K562 (cell line): ENCODE results near the gene LMNTD2. TPM values are rescaled to one million over a fixed set of nuclear protein-coding genes. Genes with fewer than 3 reads are reported as not detected.

Experiments
- BCL6 ChIP-seq: fragments of 250-450 bp; sonication (Bioruptor Pico); IDR thresholded peaks from 2 replicates; pipeline ENCODE4 v1.4.0; 2020
- BRF1 ChIP-seq: IDR thresholded peaks from 3 replicates; pipeline ENCODE4 v1.6.1; 2011; ENCODE audit warnings: borderline replicate concordance, mild to moderate bottlenecking; ENCODE audit not compliant: insufficient read length; ENCODE audit errors: extremely low read depth
- CEBPB ChIP-seq: fragments of 450-650 bp; IDR thresholded peaks from 2 replicates; pipeline ENCODE4 v1.6.1; 2016; ENCODE audit warnings: missing genetic modification characterization, missing compliant biosample characterization
- FIP1L1 ChIP-seq: fragments of 200-400 bp; formaldehyde crosslinking; IDR thresholded peaks from 2 replicates; pipeline ENCODE4 v1.6.1; 2018; ENCODE audit warnings: mild to moderate bottlenecking, low read depth, low read length; ENCODE audit not compliant: poor library complexity, severe bottlenecking
- JUN ChIP-seq, 2 experiments: sonication (generic) in 1 of 2; formaldehyde crosslinking in 1 of 2; IDR thresholded peaks; 2 replicates each; pipeline versions ENCODE4 v1.6.1 to v1.8.0; 2012 to 2022; ENCODE audit warnings: borderline replicate concordance in 2 of 2, mild to moderate bottlenecking in 2 of 2, improper control_type of control experiment in 1 of 2, low read depth in 1 of 2, low read length in 1 of 2, missing genetic modification reagents in 1 of 2
- PHF8 ChIP-seq: fragments of 200-600 bp; sonication (generic); IDR thresholded peaks from 2 replicates; pipeline ENCODE4 v1.6.1; 2012; ENCODE audit warnings: mixed run types, mild to moderate bottlenecking, inconsistent platforms, low read length, moderate library complexity, borderline replicate concordance
- RBFOX2 ChIP-seq: fragments of 200-400 bp; formaldehyde crosslinking; IDR thresholded peaks from 2 replicates; pipeline ENCODE4 v1.6.1; 2017; ENCODE audit warnings: low read depth, mild to moderate bottlenecking, low read length, moderate library complexity
- TAF1 ChIP-seq: IDR thresholded peaks from 2 replicates; pipeline ENCODE4 v1.6.1; 2011; ENCODE audit warnings: mild to moderate bottlenecking, low read length, moderate library complexity; ENCODE audit not compliant: insufficient read depth, control insufficient read depth, severe bottlenecking; ENCODE audit errors: extremely low read depth
- ZNF431 ChIP-seq: sonication (generic); formaldehyde crosslinking; IDR thresholded peaks from 2 replicates; pipeline ENCODE4 v1.8.0; 2022; ENCODE audit warnings: mild to moderate bottlenecking, missing genetic modification reagents
- ZNF780A ChIP-seq: fragments of 250-450 bp; sonication (Bioruptor Pico); IDR thresholded peaks from 2 replicates; pipeline ENCODE4 v1.5.0; 2021; ENCODE audit warnings: mild to moderate bottlenecking
- polyA plus RNA-seq, 8 experiments: library from polyadenylated mRNA; depleted of rRNA in 4 of 8; stranded (reverse) in 5 of 8; unstranded in 3 of 8; fragments of >200 nt; fragmentation: Nextera tagmentation in 2 of 8; fragmentation: Illumina TruSeq in 1 of 8; extraction: Ambion mirVana in 2 of 8; extraction: Trizol in 1 of 8; gene quantifications; 2 replicates each; pipeline versions ENCODE4 v1.2.1 to v1.2.3, GENCODE V29; 2011 to 2014; ENCODE audit warnings: inconsistent platforms in 1 of 8, missing spikeins in 1 of 8
- total RNA-seq, 7 experiments: library from RNA; depleted of rRNA in 6 of 7; stranded (reverse); fragments of >200 nt in 6 of 7; fragmentation: Illumina TruSeq in 2 of 7; extraction: Trizol in 2 of 7; gene quantifications; 2 replicates each; pipeline versions ENCODE4 v1.2.1 to v1.2.3, GENCODE V29; 2011 to 2021; ENCODE audit warnings: low replicate concordance in 1 of 7
- TF ChIP-seq, protein P1 (sequence below): sonication (generic); formaldehyde crosslinking; IDR thresholded peaks from 2 replicates; pipeline ENCODE4 v1.8.0; 2022; ENCODE audit warnings: mild to moderate bottlenecking, missing genetic modification reagents
- TF ChIP-seq, protein P2 (sequence below), 2 experiments: fragments of 450-650 bp in 1 of 2; sonication (generic) in 1 of 2; formaldehyde crosslinking in 1 of 2; IDR thresholded peaks in 1 of 2; conservative IDR thresholded peaks in 1 of 2; 2 replicates each; pipeline versions ENCODE4 v1.6.1 to v1.8.1; 2016 to 2023; ENCODE audit warnings: mild to moderate bottlenecking in 2 of 2, moderate library complexity in 2 of 2, inconsistent platforms in 1 of 2, missing genetic modification reagents in 1 of 2
- TF ChIP-seq, protein P3 (sequence below): sonication (generic); formaldehyde crosslinking; IDR thresholded peaks from 2 replicates; pipeline ENCODE4 v1.8.0; 2023; ENCODE audit warnings: mild to moderate bottlenecking, missing genetic modification reagents
- TF ChIP-seq, protein P4 (sequence below), 2 experiments: fragments of 250-450 bp in 1 of 2; fragments of 450-650 bp in 1 of 2; sonication (Bioruptor Pico) in 1 of 2; IDR thresholded peaks; 2 replicates each; pipeline versions ENCODE4 v1.6.1 to v1.8.0; 2016 to 2021; ENCODE audit warnings: mild to moderate bottlenecking in 2 of 2, moderate library complexity in 2 of 2, missing compliant biosample characterization in 1 of 2, missing genetic modification characterization in 1 of 2

The LMNTD2 gene
- total and polyA plus RNA-seq, 9 of the 15 experiments (the other 6 are each of a cell fraction or from before 2014, with no cell fraction given), result 0.48 to 4.2 (median 1.5) TPM; not detected in 3

- TF ChIP-seq, protein P1, sequence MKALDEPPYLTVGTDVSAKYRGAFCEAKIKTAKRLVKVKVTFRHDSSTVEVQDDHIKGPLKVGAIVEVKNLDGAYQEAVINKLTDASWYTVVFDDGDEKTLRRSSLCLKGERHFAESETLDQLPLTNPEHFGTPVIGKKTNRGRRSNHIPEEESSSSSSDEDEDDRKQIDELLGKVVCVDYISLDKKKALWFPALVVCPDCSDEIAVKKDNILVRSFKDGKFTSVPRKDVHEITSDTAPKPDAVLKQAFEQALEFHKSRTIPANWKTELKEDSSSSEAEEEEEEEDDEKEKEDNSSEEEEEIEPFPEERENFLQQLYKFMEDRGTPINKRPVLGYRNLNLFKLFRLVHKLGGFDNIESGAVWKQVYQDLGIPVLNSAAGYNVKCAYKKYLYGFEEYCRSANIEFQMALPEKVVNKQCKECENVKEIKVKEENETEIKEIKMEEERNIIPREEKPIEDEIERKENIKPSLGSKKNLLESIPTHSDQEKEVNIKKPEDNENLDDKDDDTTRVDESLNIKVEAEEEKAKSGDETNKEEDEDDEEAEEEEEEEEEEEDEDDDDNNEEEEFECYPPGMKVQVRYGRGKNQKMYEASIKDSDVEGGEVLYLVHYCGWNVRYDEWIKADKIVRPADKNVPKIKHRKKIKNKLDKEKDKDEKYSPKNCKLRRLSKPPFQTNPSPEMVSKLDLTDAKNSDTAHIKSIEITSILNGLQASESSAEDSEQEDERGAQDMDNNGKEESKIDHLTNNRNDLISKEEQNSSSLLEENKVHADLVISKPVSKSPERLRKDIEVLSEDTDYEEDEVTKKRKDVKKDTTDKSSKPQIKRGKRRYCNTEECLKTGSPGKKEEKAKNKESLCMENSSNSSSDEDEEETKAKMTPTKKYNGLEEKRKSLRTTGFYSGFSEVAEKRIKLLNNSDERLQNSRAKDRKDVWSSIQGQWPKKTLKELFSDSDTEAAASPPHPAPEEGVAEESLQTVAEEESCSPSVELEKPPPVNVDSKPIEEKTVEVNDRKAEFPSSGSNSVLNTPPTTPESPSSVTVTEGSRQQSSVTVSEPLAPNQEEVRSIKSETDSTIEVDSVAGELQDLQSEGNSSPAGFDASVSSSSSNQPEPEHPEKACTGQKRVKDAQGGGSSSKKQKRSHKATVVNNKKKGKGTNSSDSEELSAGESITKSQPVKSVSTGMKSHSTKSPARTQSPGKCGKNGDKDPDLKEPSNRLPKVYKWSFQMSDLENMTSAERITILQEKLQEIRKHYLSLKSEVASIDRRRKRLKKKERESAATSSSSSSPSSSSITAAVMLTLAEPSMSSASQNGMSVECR (CRISPR knock-in tag), result 0 out of 2 replicates have a peak, but pooled peaks have one; percentile 6
- TF ChIP-seq ZNF780A (CRISPR knock-in tag) (no peak), ZNF431 (CRISPR knock-in tag) (no peak), BRF1 (no peak), RBFOX2 (peak; percentile 83), FIP1L1 (peak; percentile 67), JUN (IDR thresholded peaks at IDR 0.05; ENCODE audit: borderline replicate concordance, low read depth, low read length) (no peak), JUN (CRISPR knock-in tag; IDR thresholded peaks at IDR 0.05; ENCODE audit: borderline replicate concordance) (no peak), BCL6 (no peak), PHF8 (peak; percentile 89; the same call in 1 of the 2 replicates), TAF1 (peak; percentile 68), CEBPB (tag) (no peak)
- TF ChIP-seq, protein P2, sequence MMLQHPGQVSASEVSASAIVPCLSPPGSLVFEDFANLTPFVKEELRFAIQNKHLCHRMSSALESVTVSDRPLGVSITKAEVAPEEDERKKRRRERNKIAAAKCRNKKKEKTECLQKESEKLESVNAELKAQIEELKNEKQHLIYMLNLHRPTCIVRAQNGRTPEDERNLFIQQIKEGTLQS (IDR thresholded peaks at IDR 0.05), result no peak
- TF ChIP-seq, protein P2 (CRISPR knock-in tag; conservative IDR thresholded peaks at IDR 0.05), result no peak
- TF ChIP-seq, protein P3, sequence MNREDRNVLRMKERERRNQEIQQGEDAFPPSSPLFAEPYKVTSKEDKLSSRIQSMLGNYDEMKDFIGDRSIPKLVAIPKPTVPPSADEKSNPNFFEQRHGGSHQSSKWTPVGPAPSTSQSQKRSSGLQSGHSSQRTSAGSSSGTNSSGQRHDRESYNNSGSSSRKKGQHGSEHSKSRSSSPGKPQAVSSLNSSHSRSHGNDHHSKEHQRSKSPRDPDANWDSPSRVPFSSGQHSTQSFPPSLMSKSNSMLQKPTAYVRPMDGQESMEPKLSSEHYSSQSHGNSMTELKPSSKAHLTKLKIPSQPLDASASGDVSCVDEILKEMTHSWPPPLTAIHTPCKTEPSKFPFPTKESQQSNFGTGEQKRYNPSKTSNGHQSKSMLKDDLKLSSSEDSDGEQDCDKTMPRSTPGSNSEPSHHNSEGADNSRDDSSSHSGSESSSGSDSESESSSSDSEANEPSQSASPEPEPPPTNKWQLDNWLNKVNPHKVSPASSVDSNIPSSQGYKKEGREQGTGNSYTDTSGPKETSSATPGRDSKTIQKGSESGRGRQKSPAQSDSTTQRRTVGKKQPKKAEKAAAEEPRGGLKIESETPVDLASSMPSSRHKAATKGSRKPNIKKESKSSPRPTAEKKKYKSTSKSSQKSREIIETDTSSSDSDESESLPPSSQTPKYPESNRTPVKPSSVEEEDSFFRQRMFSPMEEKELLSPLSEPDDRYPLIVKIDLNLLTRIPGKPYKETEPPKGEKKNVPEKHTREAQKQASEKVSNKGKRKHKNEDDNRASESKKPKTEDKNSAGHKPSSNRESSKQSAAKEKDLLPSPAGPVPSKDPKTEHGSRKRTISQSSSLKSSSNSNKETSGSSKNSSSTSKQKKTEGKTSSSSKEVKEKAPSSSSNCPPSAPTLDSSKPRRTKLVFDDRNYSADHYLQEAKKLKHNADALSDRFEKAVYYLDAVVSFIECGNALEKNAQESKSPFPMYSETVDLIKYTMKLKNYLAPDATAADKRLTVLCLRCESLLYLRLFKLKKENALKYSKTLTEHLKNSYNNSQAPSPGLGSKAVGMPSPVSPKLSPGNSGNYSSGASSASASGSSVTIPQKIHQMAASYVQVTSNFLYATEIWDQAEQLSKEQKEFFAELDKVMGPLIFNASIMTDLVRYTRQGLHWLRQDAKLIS, result no peak
- TF ChIP-seq, protein P4, sequence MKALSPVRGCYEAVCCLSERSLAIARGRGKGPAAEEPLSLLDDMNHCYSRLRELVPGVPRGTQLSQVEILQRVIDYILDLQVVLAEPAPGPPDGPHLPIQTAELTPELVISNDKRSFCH (CRISPR knock-in tag; IDR thresholded peaks at IDR 0.05), result no peak
- TF ChIP-seq, protein P4 (tag; IDR thresholded peaks at IDR 0.05), result 0 out of 2 replicates have a peak, but pooled peaks have one; percentile 19
Observed at GRCh38 chr11:560305-561147, at the start of gene LMNTD2, which contains the start of gene RASSF7 (continued).
